Fibroblast of lung (primary cell): ENCODE measurements around the gene C15orf39.

Experiments
- CTCF ChIP-seq, 2 donors: IDR thresholded peaks in 1 of 2; conservative IDR thresholded peaks in 1 of 2; 1 replicate in 1 of 2; 2 replicates in 1 of 2; pipeline ENCODE4 v1.5.1; 2011 to 2012; ENCODE audit warnings: low read length in 2 of 2, control low read depth in 1 of 2, inconsistent platforms in 1 of 2, low read depth in 1 of 2, mild to moderate bottlenecking in 1 of 2
- EZH2 ChIP-seq: IDR thresholded peaks from 2 replicates; pipeline ENCODE4 v1.5.1; 2012; ENCODE audit warnings: low read length, control low read depth, mild to moderate bottlenecking; ENCODE audit errors: missing control alignments

- no peak for TF ChIP-seq CTCF (conservative IDR thresholded peaks at IDR 0.05 in 1 of 2, IDR thresholded peaks at IDR 0.05 in 1 of 2; ENCODE audit: low read depth in 1 of 2, low read length in 2 of 2)
- no peak for TF ChIP-seq EZH2
Measured at GRCh38 chr15:75192307-75192706, 9.4 kb upstream of the C15orf39 start.
